Stomach (tissue), 9 donors: ENCODE data around the gene INSRR. TPM values are rescaled to one million over a fixed set of nuclear protein-coding genes. Genes with fewer than 3 reads are reported as not detected.

ENCODE experiments used
- DNase-seq, 2 donors: peaks; one replicate each; pipeline versions ENCODE4 v3.0.0 to v3.0.0-alpha.2; 2013 to 2019
- H3K27ac ChIP-seq, 5 donors: fragments of 200-600 bp in 4 of 5; sonication (generic) in 4 of 5; one replicate each; pipeline ENCODE4 v1.5.1; 2013 to 2019; ENCODE audit warnings: mild to moderate bottlenecking in 1 of 5, moderate library complexity in 1 of 5
- H3K27me3 ChIP-seq, 3 donors: fragments of 200-600 bp; sonication (generic); one replicate each; pipeline ENCODE4 v1.5.1; 2017 to 2019; ENCODE audit warnings: mixed run types in 1 of 3
- H3K36me3 ChIP-seq, 4 donors: fragments of 200-600 bp; sonication (generic); 1 replicate in 3 of 4; 2 replicates in 1 of 4; pipeline ENCODE4 v1.5.1; 2016 to 2019
- H3K4me1 ChIP-seq, 4 donors: fragments of 200-600 bp; sonication (generic); one replicate each; pipeline ENCODE4 v1.5.1; 2016 to 2019
- H3K4me3 ChIP-seq, 4 donors: fragments of 200-600 bp; sonication (generic) in 3 of 4; one replicate each; pipeline ENCODE4 v1.5.1; 2016 to 2019; ENCODE audit warnings: mild to moderate bottlenecking in 1 of 4
- H3K9me3 ChIP-seq, 4 donors: fragments of 200-600 bp; sonication (generic); one replicate each; pipeline ENCODE4 v1.5.1; 2016 to 2019
- CTCF ChIP-seq, 7 experiments: fragments of 450-650 bp in 4 of 7; fragments of 200-600 bp in 3 of 7; sonication (generic) in 3 of 7; IDR thresholded peaks; one replicate each; pipeline ENCODE4 v1.5.1; 2016 to 2019; ENCODE audit warnings: antibody characterized with exemption in 7 of 7, control low read depth in 2 of 7, mild to moderate bottlenecking in 1 of 7
- EP300 ChIP-seq: sonication (generic); formaldehyde crosslinking; IDR thresholded peaks from one replicate; pipeline ENCODE4 v1.6.1; 2017; ENCODE audit warnings: antibody characterized with exemption
- POLR2A ChIP-seq, 4 donors: fragments of 450-650 bp; IDR thresholded peaks; one replicate each; pipeline ENCODE4 v1.6.1; 2016; ENCODE audit warnings: antibody characterized with exemption in 4 of 4, control low read depth in 2 of 4, mild to moderate bottlenecking in 1 of 4, moderate library complexity in 1 of 4
- POLR2AphosphoS5 ChIP-seq, 3 donors: sonication (generic); formaldehyde crosslinking; IDR thresholded peaks; one replicate each; pipeline ENCODE4 v1.6.1; 2016; ENCODE audit warnings: antibody characterized with exemption in 3 of 3
- WGBS, 5 donors: extraction: QIAGEN DNeasy Blood & Tissue Kit in 3 of 5; methylation state at CpG; one replicate each; pipeline versions ENCODE4 v1.1.5 to v1.1.7; 2013 to 2018; 5-methylcytosine and 5-hydroxymethylcytosine counted together
- intact Hi-C: fragments of 100-400 bp; cut with DNase I; formaldehyde crosslinking; loops from one replicate; pipeline ENCODE4 v1.15.1; 2023; ENCODE audit warnings: low total_unique reads
- polyA plus RNA-seq, 3 donors: library from polyadenylated mRNA; stranded (reverse); fragments of 200-250 nt; gene quantifications; one replicate each; pipeline ENCODE4 v1.2.3, GENCODE V29; 2013
- total RNA-seq, 5 donors: library from RNA; depleted of rRNA; stranded (reverse); fragments of >200 nt; gene quantifications; one replicate each; pipeline versions ENCODE4 v1.1.0 to v1.2.3, GENCODE V29; 2014 to 2016
- donor health status: healthy with polysubstance abuse.
- donor health status: Bipolar disorder and iron deficiency.
- donor health status: healthy.

Gene INSRR
- total and polyA plus RNA-seq, 8 donors = 0.15 to 0.75 (median 0.29) TPM; not detected in 3

- no peak overlapping the region for H3K4me3 ChIP-seq
Measured at GRCh38 chr1:156905176-156905575, 46.3 kb upstream of the INSRR start.

GRCh38 chr1:156904187-156904959 lies 45.5 kb upstream of the INSRR start:
- Histone ChIP-seq H3K36me3 (peaks cover 0 to 16% (median 4%) of the 10 kb centered on the region in 4 donors), H3K27me3 (peaks cover 0 to 62% (median 13%) of the 10 kb centered on the region in 3 donors), H3K27ac (no peak overlapping the region), H3K4me3 (no peak overlapping the region), H3K4me1 (peaks cover 4 to 45% (median 22%) of the 10 kb centered on the region in 4 donors), H3K9me3 (no peaks in the 10 kb centered on the region)
- DNase-seq = peak in 1 of 2 donors; percentile 58
- no peak for TF ChIP-seq POLR2A (IDR thresholded peaks at IDR 0.05)
- no peak for TF ChIP-seq POLR2AphosphoS5 (IDR thresholded peaks at IDR 0.05)
- no peak for TF ChIP-seq CTCF (IDR thresholded peaks at IDR 0.05)
- TF ChIP-seq EP300 = no peak
- intact Hi-C loops = no loop called here
- WGBS, 5 donors = 71 to 80% (median 77%) methylated on average over 14 to 19 of the region's 19 CpGs

More at GRCh38 chr1:156905176-156905575, 46.3 kb upstream of the INSRR start:
- DNase-seq = no peak
- intact Hi-C loops = no loop called here
- H3K9me3 ChIP-seq = no peaks in the 10 kb centered on the region
- peaks cover 4 to 39% (median 22%) of the 10 kb centered on the region in 4 donors for H3K4me1 ChIP-seq
- TF ChIP-seq POLR2A (IDR thresholded peaks at IDR 0.05) = no peak
- no peak for TF ChIP-seq CTCF (IDR thresholded peaks at IDR 0.05)
- TF ChIP-seq EP300 = no peak
- no peak for TF ChIP-seq POLR2AphosphoS5 (IDR thresholded peaks at IDR 0.05)
- H3K27me3 ChIP-seq = peaks cover 0 to 62% (median 7%) of the 10 kb centered on the region in 3 donors
- H3K36me3 ChIP-seq = peaks cover 0 to 19% (median 4%) of the 10 kb centered on the region in 4 donors
- H3K27ac ChIP-seq = no peak overlapping the region
- 76 to 90% (median 82%) methylated on average over 13 to 16 of the region's 16 CpGs for WGBS, 5 donors

GRCh38 chr1:156903328-156904091 lies 44.6 kb upstream of the INSRR start:
- intact Hi-C loops = no loop called here

More at GRCh38 chr1:156903328-156904091, 44.6 kb upstream of the INSRR start:
- WGBS, 5 donors = 65 to 83% (median 73%) methylated on average over 14 to 15 of the region's 15 CpGs
- no peaks in the 10 kb centered on the region for H3K9me3 ChIP-seq
- TF ChIP-seq POLR2A (IDR thresholded peaks at IDR 0.05) (no peak), CTCF (IDR thresholded peaks at IDR 0.05) (no peak), EP300 (no peak), POLR2AphosphoS5 (IDR thresholded peaks at IDR 0.05) (no peak)
- H3K36me3 ChIP-seq = peaks cover 0 to 13% (median 4%) of the 10 kb centered on the region in 4 donors
- no peak overlapping the region for H3K27ac ChIP-seq
- peaks cover 4 to 47% (median 22%) of the 10 kb centered on the region in 4 donors for H3K4me1 ChIP-seq
- DNase-seq = no peak
- no peak overlapping the region for H3K4me3 ChIP-seq
- H3K27me3 ChIP-seq = peaks cover 0 to 61% (median 11%) of the 10 kb centered on the region in 3 donors
